ENCODE measurements around the gene HSPA12B.

DNA sequence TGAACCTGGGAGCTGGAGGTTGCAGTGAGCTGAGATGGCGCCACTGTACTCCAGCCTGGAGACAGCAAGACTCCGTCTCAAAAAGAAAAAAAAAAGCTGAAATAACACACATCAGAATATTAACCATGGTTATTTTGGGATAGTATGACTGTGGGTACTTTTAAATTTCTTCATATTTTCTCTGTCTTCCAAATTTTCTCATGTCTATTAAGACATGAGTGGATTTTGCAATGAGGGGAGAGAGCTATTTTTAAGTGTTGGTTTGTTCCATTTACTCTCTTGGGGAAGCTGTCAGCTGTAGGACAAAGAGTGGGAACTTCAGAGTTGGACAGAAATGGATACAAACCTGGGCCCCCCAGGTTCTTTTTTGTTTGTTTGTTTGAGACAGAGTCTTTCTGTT, 24.8 kb downstream of the HSPA12B start:
- TF ChIP-seq, protein P1, sequence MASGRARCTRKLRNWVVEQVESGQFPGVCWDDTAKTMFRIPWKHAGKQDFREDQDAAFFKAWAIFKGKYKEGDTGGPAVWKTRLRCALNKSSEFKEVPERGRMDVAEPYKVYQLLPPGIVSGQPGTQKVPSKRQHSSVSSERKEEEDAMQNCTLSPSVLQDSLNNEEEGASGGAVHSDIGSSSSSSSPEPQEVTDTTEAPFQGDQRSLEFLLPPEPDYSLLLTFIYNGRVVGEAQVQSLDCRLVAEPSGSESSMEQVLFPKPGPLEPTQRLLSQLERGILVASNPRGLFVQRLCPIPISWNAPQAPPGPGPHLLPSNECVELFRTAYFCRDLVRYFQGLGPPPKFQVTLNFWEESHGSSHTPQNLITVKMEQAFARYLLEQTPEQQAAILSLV (tag; IDR thresholded peaks at IDR 0.05), result no peak
- TF ChIP-seq EZH2 (IDR thresholded peaks at IDR 0.05; ENCODE audit: borderline replicate concordance, low read depth, low read length) (no peak), POLR2B (IDR thresholded peaks at IDR 0.05; ENCODE audit: low read depth, partially characterized antibody) (no peak)

Data from K562 (cell line).